ENCODE measurements around the gene MAGI2.
"Not testable (repeated sequence)": the region's sequence is repeated elsewhere in the genome, so short reads cannot be mapped to it uniquely, and the experiment has no call there.

MAGI2 gene

DNA sequence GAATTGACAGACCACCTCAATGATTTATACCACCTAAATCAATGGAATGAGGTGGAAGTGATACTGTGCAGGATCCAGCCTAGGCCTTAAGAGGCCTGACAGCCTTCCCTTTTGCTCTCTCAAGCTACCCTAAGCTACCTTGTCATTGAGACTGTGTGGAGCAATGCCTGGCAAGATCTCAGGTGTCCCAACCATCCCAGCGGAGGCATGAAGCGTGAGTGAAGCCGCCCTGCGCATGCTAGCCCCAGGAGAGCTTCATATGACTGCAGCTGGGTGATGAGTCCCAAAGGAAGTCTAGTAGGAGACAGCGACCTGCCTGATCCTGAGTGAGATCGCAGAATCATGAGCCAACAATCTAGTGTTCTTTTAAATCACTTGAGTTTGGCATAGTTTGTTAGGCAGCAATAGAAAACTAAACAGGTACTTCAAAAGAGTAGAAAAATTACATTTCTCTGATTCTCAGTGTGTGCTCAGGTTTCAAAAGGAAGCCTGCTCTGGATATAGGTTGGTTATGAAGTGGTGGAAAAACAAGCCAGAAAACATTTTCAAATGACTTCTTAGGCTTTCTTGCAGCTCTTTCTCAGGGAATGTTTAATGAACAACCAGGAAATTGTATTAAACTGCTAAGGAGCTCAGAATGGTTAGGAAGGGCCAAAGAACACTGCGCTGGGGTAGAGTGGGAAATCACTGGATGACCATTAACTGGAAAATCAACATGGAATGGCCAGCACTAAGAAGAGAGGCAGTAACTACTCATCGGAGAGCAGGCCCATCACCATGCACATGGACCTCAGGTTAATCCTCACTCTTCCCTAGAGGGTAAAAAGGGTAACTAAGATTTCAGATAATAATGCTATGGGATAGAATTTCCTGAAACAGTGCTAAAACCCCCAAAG, 1119.7 kb downstream of the MAGI2 start:
- DNase-seq = no peak

DNA sequence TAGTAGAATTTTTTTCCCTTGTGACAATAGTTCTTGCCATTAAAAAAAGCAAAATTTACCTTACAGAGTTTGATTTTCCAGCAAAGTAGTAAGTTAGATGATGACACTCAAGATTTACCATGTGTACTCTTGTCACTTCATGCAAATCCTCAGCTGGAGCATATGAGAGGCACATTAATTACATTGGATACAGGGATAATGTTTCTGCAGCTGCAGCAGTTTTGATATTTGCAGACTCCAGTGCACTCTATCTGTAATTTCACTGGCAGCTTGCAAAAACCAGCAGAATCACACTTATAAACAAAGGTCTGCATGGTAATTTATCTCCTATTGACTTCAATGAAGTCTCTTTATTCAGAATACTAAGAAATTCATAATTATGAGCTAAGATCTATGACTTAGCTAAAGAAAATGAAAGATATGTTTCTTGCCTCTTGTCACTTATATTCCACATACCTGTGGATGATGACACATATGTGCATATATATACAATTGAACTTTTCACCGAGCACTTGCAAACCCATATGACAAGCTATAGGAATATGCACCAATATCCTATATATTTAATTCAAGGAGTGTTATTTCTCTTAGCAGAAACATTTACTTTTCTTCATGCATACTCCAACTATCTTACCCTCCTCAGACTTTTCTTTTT, 1124.3 kb downstream of the MAGI2 start:
- peak; percentile 61 for DNase-seq

DNA sequence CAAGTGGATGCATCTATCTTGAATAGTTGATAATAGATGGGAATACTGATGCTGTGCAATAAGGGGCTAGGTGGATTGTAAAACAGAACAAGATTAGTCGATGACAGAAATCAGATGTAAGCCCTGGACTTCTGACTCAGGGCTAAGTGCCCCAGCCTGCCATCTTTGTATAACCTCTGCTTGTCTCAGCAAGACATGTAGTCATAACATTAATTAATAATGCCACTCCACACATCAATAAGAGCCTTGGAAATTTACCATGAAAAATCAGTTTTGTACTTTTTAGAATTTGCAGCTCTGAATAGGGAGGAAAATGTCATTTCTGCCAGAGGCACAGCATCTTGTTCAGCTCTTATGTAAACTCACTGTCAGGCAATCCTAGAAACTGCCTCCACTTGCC, 1125.7 kb downstream of the MAGI2 start:
- DNase-seq = no peak

DNA sequence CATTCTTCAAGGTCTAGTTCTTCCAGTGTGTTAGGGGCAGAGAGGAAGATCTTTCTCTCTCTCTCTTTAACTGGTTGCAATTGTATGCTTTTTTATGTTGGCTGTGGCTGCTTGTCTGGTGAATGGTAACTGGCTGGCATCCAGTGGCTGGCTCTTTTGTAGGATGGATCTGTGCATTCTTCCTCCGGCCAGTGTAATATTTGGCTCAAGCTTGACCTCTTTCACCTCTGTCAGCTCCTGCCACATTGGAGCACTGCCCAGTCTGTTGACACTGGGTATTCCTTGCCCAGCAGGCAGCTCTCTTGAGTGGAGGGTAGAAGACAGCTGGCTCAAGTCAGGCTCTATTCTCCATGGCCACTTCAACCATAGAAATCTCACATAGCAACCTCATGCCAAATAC, 1126.6 kb downstream of the MAGI2 start:
- peak; percentile 23 for DNase-seq

DNA sequence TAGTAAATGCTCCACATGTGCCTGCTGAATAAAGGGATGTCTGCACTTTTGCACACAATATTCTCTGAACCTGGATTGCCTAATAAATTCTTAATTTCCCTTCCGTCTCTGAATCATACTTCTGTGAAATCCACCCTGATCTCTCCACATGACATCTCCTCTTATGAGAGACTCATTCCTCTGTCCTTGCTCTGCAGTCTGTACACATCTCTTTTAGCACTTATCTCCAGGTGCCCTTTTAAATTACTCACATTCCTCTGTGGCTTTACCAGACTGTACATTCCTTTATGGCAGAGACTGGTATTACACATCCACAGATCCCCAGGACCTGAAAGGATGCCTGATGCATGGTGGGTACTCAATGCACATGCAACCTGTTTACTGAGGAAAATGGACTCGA, 1127.3 kb downstream of the MAGI2 start:
- DNase-seq = peak; percentile 66

DNA sequence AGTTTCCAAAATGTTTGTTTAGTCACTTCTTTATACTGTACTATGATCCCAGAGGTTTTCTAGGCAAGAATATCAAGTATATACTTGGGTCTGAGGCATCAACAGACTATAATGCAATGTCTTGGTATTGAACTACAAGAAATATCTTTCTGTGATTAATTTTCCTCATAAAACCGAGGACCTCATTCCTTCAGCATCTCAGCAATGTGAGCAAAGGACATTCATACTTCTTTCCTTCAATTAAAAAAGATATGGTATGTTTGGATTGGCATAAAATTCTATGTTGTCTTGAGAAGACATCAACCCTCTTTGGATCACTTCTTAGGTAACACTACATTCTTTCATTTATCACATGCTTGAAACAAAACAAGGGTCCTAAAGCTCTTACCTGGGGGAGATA, 1130.3 kb downstream of the MAGI2 start:
- DNase-seq = peak; percentile 54

DNA sequence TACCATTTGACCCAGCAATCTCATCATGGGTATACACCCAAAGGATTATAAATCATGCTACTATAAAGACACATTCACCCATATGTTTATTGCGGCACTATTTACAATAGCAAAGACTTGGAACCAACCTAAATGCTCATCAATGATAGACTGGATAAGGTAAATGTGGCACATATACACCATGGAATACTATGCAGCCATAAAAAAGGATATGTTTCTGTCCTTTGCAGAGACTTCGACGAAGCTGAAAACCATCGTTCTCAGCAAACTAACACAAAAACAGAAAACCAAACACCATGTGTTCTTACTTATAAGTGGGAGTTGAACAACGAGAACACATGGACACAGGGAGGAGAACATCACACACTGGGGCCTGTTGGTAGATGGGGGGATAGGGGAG, 1131.2 kb downstream of the MAGI2 start:
- not testable (repeated sequence) for DNase-seq

DNA sequence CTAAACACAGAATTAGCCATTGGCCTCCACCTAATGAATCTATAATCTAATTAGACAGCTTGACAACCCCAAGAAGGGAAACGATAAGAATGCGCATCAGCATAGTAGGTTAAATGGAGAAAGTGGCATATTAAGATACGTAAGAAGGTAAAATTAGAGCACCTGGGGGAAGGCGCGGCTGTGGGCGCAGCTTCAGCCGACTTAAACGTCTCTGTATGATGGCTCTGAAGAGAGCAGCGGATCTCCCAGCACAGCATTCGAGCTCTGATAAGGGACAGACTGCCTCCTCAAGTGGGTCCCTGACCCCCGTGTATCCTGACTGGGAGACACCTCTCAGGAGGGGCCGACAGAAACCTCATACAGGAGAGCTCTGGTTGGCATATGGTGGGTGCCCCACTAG, 1136.1 kb downstream of the MAGI2 start:
- no peak for DNase-seq

DNA sequence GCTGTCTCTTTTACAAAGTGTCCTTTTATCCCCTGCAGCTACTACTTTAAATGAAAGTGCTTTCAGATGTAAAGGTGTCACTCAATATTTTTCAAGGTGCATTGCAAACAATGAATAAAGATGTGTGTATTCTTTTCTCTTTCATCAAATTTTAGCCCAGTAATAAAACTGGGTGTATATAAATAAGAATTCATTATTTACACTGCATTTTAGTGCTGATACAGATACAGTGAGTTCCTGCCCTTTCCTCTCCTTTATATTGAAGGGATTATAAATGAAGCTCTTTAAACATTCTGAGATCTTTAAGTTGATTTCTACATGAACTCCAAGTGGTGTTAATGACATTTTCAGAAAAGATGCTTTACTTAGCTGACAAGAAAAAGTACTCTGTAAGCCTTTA, 1137.4 kb downstream of the MAGI2 start:
- no peak for DNase-seq

DNA sequence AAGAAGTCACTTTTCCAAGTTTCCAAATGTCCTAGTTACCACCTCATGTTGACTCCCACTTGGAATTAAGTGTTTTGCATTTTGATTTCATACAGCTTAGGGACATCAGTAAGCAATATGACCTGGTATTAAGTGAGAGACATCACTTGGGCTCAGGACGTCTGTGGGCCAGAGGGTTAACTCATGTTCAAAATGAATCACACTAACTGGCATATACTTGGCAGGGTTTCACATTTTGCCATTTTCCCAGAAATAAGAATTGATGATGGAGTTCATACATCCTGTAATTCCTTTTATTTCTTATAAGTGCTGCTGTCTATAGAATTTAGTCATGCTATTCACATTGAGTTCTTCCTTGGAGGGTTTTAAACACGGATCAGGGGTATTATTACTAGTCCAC, 1138.3 kb downstream of the MAGI2 start:
- DNase-seq = no peak

DNA sequence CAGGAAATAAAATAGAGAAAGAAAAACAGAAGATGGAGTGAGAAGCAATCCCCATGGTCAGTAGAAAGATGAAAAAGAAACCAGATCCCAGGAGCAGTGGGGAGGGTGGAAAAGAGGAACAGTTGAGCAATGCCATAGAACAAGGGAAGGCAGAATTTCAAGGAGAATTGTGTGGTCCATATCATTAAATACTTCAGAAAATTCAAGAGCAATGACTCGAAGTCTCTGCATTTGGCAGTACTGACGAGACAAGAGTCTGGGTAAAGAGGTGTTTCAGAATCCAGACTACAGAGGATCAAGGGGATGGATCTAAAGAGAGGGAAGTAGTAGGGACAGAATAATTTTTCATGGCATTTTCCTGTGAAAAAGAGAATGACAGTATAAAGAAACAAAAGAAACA, 1142.3 kb downstream of the MAGI2 start:
- DNase-seq = no peak

DNA sequence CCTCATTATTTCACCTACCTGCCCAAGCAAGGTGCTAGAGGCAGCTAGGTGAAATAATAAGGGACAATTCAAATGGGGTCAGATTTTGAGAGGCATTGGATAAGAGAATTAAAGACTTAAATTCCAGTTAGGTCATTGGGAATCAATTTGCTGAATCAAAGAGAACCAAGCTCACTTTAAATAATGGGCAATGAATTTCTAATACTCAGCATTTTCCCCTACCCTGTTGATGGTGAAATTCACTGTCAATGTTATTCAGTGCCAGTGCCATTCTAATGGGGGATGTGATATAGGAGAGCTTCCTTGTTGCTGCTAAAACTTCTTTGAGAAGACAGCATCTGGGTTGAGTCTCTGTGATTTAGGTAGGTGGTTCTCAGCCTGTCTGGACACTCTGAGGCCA, 1145.6 kb downstream of the MAGI2 start:
- DNase-seq = no peak

DNA sequence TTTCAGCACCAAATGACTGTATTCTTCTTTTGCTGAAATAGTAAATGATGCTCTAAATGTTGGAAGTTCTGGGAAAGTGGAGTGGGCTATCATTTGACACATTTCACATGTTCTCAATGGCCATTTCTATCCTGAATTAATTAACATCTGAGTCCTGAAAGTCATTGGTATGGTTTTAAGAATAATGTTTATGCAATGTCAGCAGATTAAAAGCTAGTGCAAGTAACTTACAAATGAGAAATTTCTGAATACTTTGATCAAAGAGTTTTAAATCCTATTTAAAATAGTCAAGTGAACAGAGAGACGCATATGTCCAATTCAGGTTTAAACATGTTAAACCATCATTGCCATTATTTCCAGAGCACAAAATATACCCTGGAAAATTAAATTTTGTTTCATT, 1146.8 kb downstream of the MAGI2 start:
- DNase-seq = no peak

DNA sequence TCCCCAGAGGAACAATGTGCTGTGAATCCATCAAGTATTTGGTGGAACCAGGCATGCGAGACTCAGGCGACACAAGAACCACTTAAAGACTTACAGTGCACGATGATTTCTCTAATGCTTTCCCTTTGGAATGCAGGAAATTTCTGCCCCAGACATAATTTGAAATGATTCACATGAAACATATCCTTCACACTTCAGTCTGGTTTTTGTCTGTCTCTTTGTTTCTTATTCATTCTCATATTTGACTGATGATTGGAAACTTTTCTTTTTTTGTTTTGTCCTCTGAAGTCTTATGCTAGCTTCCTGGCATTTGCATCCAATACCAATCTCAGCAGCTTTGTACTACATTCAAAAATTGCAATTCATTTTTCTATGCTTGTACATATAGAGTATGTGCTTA, 1152.1 kb downstream of the MAGI2 start:
- DNase-seq = peak; percentile 97

DNA sequence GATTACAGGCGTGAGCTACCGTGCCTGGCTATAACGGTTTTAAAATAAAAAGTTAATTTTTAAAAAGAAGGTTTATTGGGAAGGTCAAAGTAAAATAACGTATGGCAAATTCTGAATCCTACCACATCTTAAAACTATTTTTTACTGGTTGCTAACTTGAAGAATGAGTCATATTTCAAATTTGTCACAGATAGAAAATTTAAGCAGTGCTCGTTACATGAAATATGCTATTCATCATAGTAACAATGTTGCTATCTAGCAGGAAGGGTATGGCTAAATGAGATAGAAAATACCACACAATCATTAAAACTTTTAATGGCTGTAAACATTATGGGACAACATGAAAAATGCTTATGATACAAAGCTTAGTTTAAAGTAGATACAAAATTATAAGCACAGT, 1154.4 kb downstream of the MAGI2 start:
- DNase-seq = peak; percentile 80

DNA sequence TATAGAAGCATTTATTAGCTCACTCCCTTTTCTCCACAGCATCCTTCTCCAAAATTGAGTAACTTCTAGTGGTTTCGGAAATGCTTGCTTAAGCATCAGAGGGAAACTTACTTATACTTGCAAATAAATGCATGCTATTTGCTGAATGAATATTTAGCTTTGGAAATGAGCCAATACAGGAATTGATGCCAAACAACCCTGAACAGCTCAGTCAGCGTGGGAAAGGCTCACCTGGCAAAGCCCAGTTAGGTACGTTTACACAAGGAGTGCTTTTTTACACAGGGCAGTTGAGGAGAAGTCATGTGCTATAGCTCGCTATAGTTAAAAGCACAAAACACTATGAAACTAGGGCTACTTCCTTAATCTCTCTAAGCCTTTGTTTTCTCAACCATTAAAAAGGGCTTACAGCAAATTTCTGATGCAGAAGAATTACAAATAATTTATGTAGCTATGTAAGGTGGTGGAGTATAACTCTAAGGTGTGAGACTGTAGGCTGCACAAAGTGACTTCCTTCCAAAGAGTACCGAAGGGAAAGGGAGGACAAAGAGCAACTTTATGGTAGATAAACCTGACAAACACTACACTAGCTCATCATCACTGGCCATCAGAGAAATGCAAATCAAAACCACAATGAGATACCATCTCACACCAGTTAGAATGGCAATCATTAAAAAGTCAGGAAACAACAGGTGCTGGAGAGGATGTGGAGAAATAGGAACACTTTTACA, 1156.7 kb downstream of the MAGI2 start:
- no peak for DNase-seq

DNA sequence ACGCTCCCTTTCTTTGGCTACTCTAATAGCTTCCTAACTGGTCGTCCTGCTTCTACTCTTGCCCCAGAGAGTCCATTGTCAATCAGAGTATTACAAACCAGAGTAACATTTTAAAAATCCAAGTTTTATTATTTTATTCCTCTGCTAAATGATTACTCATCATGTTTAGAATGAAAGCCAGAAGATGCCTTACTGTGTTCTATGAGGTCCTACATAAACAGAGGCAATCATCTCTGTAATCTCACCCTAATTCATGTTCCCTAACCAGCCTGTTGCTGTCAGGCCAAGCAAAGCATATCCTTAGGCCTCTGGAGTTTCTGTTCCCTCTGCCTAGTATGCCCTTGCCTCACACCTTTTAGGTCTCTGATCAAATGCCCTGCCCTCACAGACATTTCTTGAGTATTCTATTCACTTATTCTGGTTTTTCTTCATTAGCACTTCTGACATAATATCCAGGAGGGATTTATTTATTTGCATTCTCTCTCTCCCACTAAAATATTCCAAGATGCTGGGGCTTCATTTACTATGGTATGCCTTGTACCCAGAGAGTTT, 1157.3 kb downstream of the MAGI2 start:
- peak; percentile 88 for DNase-seq

DNA sequence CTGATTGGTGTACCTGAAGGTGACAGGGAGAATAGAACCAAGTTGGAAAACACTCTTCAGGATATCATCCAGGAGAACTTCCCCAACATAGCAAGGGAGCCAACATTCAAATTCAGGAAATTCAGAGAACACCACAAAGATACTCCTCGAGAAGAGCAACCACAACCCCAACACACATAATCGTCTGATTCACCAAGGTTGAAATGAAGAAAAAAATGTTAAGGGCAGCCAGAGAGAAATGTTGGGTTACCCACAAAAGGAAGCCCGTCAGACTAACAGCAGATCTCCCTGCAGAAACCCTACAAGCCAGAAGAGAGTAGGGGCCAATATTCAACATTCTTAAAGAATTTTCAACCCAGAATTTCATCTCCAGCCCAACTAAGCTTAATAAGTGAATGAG, 1164.0 kb downstream of the MAGI2 start:
- not testable (repeated sequence) for DNase-seq

DNA sequence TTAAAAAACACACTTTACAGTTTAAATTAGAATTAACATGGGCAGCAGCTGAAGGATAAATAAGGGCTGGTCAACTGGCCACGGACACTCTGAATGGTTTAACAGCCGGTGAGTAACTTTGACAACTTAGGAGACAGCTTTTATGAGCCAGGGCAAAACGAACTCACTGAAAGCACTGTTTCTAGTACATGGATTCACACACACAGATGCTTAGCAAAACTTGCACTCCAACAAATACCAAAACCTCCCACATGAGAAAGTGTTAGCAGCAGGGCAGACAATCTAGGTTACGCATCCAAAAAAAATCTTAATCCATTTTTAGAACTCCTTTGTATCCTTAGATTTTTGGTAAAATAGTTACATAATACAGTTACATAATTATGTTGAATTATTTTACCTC, 1168.5 kb downstream of the MAGI2 start:
- no peak for DNase-seq

DNA sequence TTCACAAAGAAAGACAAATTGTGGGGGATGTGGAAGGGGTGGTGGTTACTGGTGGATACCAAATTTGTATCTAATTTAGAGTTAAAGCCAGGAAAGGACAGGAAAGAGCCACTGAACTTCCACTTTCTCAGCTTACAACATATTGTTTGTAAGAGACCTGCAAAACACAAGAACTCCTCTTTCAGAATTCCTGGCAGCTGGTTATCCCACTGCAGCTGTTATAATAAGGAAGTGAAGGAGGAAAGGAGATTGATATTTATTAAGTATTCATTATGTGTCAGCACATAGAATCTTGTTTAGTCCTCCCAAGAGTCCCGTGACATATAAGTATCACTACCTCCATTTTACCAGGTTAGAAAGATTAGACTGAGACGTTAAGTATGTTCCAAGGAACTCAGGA, 1173.2 kb downstream of the MAGI2 start:
- no peak for DNase-seq

DNA sequence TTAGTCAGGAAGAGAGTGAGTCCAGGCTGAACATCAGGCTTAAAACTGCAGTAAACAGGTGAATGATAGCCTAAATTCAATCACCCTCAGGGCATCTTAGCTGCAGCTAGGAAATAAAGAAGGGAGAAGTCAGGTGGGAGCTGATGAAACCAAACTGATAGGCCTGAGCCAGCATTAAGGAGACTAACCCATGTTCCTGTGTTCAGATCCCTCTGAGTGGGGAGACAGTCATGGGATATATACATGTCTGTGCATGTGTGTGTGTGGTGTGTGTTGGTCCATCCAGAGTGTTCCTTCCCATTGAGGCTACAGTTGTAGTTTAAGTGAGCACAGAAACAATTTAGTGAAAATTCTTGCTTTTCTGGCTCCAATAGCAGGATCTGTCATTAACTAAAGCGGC, 1174.0 kb downstream of the MAGI2 start:
- DNase-seq = no peak

DNA sequence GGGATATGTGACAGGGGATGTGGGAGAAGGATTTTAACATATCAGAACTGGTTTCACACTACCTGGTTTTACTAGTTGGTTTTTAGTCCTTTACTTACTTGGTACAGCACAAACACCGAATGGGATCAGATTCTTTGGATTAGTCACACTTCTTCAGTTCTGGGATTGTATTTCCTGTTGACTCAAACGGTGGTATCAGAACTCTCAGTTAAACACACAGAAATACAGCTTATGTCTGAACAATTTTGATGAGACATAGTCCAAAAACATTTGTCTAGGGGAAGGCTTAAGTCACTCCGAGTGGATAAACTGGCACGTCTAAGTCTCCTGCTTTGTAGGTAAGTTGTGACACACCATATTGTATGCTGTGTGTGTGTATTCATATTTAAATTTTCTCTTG, 1174.4 kb downstream of the MAGI2 start:
- peak; percentile 89 for DNase-seq

DNA sequence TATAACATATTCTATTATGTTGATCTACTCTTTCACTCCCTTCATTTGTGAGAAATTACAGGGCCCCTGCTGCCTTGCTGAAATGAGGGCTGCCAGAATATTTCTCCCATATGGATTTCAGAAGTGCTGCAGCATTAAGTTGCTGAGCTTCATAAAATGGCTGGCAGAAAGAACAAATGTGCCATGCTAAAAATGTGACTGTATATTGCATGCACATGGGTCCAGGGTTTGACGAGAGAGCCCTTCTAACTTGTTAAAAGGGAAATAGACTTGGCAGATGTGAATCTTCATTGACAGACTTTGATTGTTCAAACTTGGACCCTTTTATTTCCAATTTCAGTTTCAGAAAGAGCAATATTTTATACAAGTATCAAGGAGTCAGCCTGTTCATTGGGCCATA, 1186.3 kb downstream of the MAGI2 start:
- DNase-seq = no peak

Measured in fibroblast of skin of back (primary cell).